ENCODE results near the gene RAB10. TPM values are rescaled to one million over a fixed set of nuclear protein-coding genes. Genes with fewer than 3 reads are reported as not detected.

Gene RAB10
- total RNA-seq, 1 experiment from 2014 or later, result 138 TPM

DNA sequence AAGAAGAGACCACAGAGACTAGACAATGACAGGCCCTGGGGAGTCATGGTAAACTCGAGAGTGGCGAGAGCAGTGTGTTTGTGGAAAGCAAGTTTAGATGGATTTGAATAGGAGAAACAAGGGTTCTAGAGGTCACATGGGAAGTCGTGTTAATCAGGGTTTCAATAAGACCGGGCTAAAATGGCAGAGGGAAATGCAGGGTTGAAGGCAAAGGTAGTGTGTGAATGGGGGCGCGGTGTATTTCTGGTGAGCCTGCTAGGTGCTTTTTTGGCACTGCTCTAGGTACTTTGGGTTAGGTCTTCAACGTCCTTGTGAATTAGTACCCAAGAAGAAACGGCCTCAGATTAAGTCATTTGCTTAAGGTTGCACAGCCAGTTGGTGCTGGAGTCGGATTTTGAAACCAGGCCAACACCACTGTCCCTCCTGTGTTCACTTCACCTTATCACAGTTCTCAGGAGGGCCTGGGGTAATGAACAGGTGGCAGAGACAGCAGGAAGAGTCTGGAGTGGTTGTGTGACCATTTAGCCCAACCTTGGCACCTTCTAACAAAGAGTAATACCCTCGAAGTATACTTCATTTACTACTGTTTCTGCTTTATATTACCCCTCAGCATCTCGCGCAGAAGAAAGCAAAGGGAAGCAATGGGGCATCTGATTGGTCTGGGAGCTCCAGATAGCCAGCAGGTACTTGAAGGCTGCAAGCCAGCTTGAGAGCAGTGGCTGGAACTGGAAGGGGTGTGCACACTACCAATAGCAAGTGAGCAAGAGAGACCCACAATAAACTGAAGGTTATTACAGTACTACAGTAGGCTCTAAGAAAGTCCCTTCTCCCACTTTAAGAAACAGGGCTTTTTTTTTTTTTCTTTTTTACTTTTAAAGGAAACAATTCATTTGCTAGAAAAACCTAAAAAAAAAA lies 105.6 kb downstream of the RAB10 start:
- H4K20me1 ChIP-seq (ENCODE audit: low read length), result no peaks in the 10 kb centered on the region
- TF ChIP-seq, protein P1, sequence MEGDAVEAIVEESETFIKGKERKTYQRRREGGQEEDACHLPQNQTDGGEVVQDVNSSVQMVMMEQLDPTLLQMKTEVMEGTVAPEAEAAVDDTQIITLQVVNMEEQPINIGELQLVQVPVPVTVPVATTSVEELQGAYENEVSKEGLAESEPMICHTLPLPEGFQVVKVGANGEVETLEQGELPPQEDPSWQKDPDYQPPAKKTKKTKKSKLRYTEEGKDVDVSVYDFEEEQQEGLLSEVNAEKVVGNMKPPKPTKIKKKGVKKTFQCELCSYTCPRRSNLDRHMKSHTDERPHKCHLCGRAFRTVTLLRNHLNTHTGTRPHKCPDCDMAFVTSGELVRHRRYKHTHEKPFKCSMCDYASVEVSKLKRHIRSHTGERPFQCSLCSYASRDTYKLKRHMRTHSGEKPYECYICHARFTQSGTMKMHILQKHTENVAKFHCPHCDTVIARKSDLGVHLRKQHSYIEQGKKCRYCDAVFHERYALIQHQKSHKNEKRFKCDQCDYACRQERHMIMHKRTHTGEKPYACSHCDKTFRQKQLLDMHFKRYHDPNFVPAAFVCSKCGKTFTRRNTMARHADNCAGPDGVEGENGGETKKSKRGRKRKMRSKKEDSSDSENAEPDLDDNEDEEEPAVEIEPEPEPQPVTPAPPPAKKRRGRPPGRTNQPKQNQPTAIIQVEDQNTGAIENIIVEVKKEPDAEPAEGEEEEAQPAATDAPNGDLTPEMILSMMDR (conservative IDR thresholded peaks at IDR 0.05; ENCODE audit: low read depth, low read length), result no peak
- TF ChIP-seq EZH2 (IDR thresholded peaks at IDR 0.05; ENCODE audit: low read length, unreplicated experiment) (no peak), EZH2phosphoT487 (IDR thresholded peaks at IDR 0.05; ENCODE audit: borderline replicate concordance, low read length) (no peak)

DNA sequence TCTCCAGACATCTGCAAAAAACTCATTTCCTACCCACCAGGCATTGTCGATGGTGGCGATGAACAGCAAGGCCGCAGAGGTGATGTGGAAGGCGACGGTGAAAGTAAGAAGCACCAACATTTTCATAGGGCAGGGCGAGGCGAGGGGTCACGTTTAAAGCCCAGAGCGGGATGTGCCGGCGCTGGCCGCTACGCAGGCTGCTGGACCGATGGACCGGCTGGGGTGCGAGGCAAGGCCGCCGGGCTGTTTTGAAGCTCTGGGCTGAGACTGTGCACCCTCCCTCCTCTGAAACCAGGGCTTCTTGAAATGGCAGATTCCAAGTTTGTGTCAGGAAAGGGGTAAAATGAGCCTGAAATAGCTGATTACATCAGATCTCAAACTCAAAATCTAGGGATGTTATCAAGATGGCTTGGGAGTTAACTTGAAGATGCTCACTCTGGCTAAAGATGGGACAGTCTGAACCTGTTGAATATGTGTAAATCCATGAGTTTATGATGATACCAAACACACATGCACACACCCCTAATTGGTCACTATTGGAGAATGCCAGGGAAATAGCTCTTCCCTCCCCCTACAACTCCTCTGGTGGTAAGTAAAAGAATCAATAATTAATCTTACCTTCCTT lies 107.4 kb downstream of the RAB10 start:
- Histone ChIP-seq H3K4me1 (ENCODE audit: insufficient read depth, low read length) (peaks cover 18% of the 10 kb centered on the region), H3F3A (ENCODE audit: low read length, unreplicated experiment) (no peaks in the 10 kb centered on the region), H3K27ac (ENCODE audit: low read length) (no peak overlapping the region), H3K9me2 (replicated peaks; ENCODE audit: low read length) (no peaks in the 10 kb centered on the region), H4K20me1 (ENCODE audit: low read length) (no peaks in the 10 kb centered on the region), H3K9me3 (ENCODE audit: low read length) (no peaks in the 10 kb centered on the region), H2AFZ (ENCODE audit: low read length) (no peak overlapping the region), H3K27me3 (ENCODE audit: low read length) (no peaks in the 10 kb centered on the region), H3K36me3 (ENCODE audit: low read depth, low read length) (0 out of 2 replicates have a peak, but pooled peaks cover 3% of the 10 kb centered on the region), H3K9ac (ENCODE audit: low read length) (no peak overlapping the region), H3K4me2 (ENCODE audit: low read length) (no peak overlapping the region), H3K4me3 (ENCODE audit: low read length) (no peak overlapping the region), H3K79me2 (ENCODE audit: low read length) (no peaks in the 10 kb centered on the region)
- no TSS peak for BruUV-seq (replicated peaks)
- intact Hi-C loops (cut with micrococcal nuclease), result no loop called here
- ATAC-seq, result no peak
- no peak for DNase-seq
- ChIA-PET CTCF (no interaction called here), POLR2A (ENCODE audit: unreplicated experiment) (no interaction called here)
- no peak for TF ChIP-seq EZH2 (IDR thresholded peaks at IDR 0.05; ENCODE audit: low read length, unreplicated experiment)
- no peak for TF ChIP-seq EZH2phosphoT487 (IDR thresholded peaks at IDR 0.05; ENCODE audit: borderline replicate concordance, low read length)
- TF ChIP-seq, protein P1 (conservative IDR thresholded peaks at IDR 0.05; ENCODE audit: low read depth, low read length), result no peak

More for the DNA sequence above, 105.6 kb downstream of the RAB10 start:
- POLR2A ChIA-PET (ENCODE audit: unreplicated experiment), result no interaction called here
- Histone ChIP-seq H3K79me2 (ENCODE audit: low read length) (no peaks in the 10 kb centered on the region), H3K9me3 (ENCODE audit: low read length) (no peaks in the 10 kb centered on the region), H3F3A (ENCODE audit: low read length, unreplicated experiment) (no peaks in the 10 kb centered on the region), H2AFZ (ENCODE audit: low read length) (no peak overlapping the region), H3K9me2 (replicated peaks; ENCODE audit: low read length) (no peaks in the 10 kb centered on the region), H3K4me3 (ENCODE audit: low read length) (no peak overlapping the region), H3K4me2 (ENCODE audit: low read length) (no peak overlapping the region), H3K36me3 (ENCODE audit: low read depth, low read length) (peaks cover 12% of the 10 kb centered on the region; the same call in 1 of the 2 replicates), H3K4me1 (ENCODE audit: insufficient read depth, low read length) (peaks cover 11% of the 10 kb centered on the region), H3K27ac (ENCODE audit: low read length) (no peak overlapping the region), H3K9ac (ENCODE audit: low read length) (no peak overlapping the region), H3K27me3 (ENCODE audit: low read length) (no peaks in the 10 kb centered on the region)
- CTCF ChIA-PET, result interaction anchor here (0.6 kb wide), 1 partner anchor 64 kb away, joined by 3 read pairs; no protein-coding TSS in a partner anchor
- ATAC-seq, result peak; percentile 12; the same call in 1 of the 2 replicates
- intact Hi-C loops (cut with micrococcal nuclease), result no loop called here
- TSS peak; percentile 13 for BruUV-seq (replicated peaks)
- DNase-seq, result peak; percentile 29
